Endometrial microvascular endothelial cells (primary cell): ENCODE results near the gene ARL6IP6. TPM values are rescaled to one million over a fixed set of nuclear protein-coding genes. Genes with fewer than 3 reads are reported as not detected.
"Not testable (repeated sequence)": the region's sequence is repeated elsewhere in the genome, so short reads cannot be mapped to it uniquely, and the experiment has no call there.

ENCODE experiments used
- in situ Hi-C: cut with HindIII; loops from 2 replicates; pipeline ENCODE4 v1.10.0; 2017; ENCODE audit warnings: low sequenced_read_pairs, low pct_unique_long_range_greater_than_20kb; ENCODE audit errors: inconsistent ontology term
- total RNA-seq: library from RNA; depleted of rRNA; stranded (reverse); fragments of >200 nt; gene quantifications from one replicate; pipeline ENCODE4 v1.2.3, GENCODE V29; 2015; ENCODE audit errors: inconsistent ontology term

ARL6IP6 gene
- total RNA-seq, 1 donor from 2014 or later, result 41.6 TPM

GRCh38 chr2:152718909-152719645 is 657 bp downstream of the ARL6IP6 start:
- in situ Hi-C loops, result no loop called here

GRCh38 chr2:152720794-152721193 is 2.4 kb downstream of the ARL6IP6 start:
- in situ Hi-C loops, result no loop called here

GRCh38 chr2:152722639-152723038 is 4.2 kb downstream of the ARL6IP6 start:
- in situ Hi-C loops, result not testable (repeated sequence)

- in situ Hi-C loops, result no loop called here
Measured at GRCh38 chr2:152723918-152724317, 5.5 kb downstream of the ARL6IP6 start.

- in situ Hi-C loops, result no loop called here
Measured at GRCh38 chr2:152729844-152730243, 11.4 kb downstream of the ARL6IP6 start.

GRCh38 chr2:152730591-152731333 is 12.3 kb downstream of the ARL6IP6 start:
- in situ Hi-C loops, result no loop called here

GRCh38 chr2:152737509-152737908 is 19.1 kb downstream of the ARL6IP6 start:
- in situ Hi-C loops, result not testable (repeated sequence)

GRCh38 chr2:152738438-152738837 is 20.0 kb downstream of the ARL6IP6 start:
- in situ Hi-C loops, result no loop called here

- in situ Hi-C loops, result not testable (repeated sequence)
Measured at GRCh38 chr2:152739705-152740104, 21.3 kb downstream of the ARL6IP6 start.

- in situ Hi-C loops, result no loop called here
Measured at GRCh38 chr2:152740743-152741328, 22.4 kb downstream of the ARL6IP6 start.

- in situ Hi-C loops, result no loop called here
Measured at GRCh38 chr2:152743002-152743401, 24.6 kb downstream of the ARL6IP6 start.

- in situ Hi-C loops, result not testable (repeated sequence)
Measured at GRCh38 chr2:152747751-152748150, 29.3 kb downstream of the ARL6IP6 start.

- in situ Hi-C loops, result no loop called here
Measured at GRCh38 chr2:152755029-152755428, 36.6 kb downstream of the ARL6IP6 start.

GRCh38 chr2:152759290-152760072 is 41.1 kb downstream of the ARL6IP6 start:
- in situ Hi-C loops, result no loop called here

- in situ Hi-C loops, result no loop called here
Measured at GRCh38 chr2:152761214-152761613, 42.8 kb downstream of the ARL6IP6 start.

- in situ Hi-C loops, result no loop called here
Measured at GRCh38 chr2:152762202-152762601, 43.8 kb downstream of the ARL6IP6 start.

- in situ Hi-C loops, result not testable (repeated sequence)
Measured at GRCh38 chr2:152763208-152763607, 44.8 kb downstream of the ARL6IP6 start.

GRCh38 chr2:152763651-152764050 is 45.2 kb downstream of the ARL6IP6 start:
- in situ Hi-C loops, result no loop called here

- in situ Hi-C loops, result no loop called here
Measured at GRCh38 chr2:152766928-152767327, 48.5 kb downstream of the ARL6IP6 start.
